LoVo (cell line): ENCODE results near the gene C6orf89.
"Not testable (repeated sequence)": the region's sequence is repeated elsewhere in the genome, so short reads cannot be mapped to it uniquely, and the experiment has no call there.

Source experiments
- DNase-seq: peaks from one replicate; pipeline ENCODE4 v3.0.0-alpha.2; 2016; ENCODE audit warnings: low spot score

Gene C6orf89

GRCh38 chr6:36888115-36888643, 2.4 kb downstream of the C6orf89 start:
- no peak for DNase-seq

DNA sequence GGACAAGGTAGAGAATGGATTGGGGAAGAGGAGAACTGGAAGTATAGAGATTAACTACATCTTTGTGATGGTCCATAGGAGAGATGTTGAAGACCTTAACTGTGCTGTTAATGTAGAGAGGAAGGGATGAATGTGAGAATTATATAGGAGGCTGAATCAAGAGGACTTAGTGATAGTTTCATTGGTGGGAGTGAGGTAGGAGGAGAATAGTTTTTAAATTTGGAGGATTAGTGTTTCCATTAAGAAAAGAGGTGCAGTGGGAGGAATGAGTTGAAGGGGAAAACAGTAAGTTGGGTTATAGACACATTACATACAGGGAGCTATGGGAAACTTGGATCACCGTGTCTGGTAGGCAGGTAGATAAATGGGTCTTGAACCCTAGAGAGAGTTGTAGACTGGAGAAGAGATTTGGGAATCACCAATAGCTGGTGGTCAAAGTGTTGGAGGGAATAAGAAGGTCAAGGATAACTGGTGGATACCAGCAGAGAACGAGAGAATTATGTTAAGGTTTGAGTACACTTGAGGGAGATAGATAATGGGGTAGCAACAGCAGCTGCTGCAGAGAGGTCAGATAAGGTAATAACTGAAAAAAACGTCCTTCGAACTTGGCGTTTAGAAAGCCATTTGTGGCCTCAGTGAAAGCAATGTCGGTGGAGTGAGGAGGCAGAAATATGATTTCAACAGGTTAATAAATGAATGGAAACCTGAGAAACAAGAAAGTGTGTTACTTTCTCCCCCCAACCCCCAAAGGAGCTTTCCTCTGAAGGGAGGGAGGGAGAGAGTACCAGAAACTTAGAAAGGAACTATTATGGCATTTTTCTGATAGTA, 3.1 kb downstream of the C6orf89 start:
- DNase-seq = no peak

DNA sequence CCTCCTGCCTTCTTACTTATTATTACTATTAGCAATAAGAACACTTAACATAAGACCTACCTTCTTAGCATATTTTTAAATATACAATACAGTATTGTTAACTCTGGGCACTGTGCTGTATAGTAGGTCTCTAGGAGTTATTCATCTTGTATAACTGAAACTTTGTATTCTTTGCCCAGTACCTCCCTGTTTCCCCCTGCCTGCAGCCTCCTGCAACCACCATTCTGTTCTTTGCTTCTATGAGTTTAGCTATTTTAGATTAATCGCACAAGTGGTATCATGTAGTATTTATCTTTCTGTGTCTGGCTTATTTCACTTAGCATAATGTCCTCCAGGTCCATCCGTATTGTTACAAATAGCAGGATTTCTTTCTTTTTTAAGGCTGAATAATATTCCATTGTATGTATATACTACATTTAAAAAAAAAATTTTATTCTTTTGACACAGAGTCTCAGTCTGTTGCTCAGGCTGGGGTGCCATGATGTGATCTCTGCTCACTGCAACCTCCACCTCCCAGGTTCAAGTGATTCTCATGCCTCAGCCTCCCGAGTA, 4.4 kb downstream of the C6orf89 start:
- no peak for DNase-seq

DNA sequence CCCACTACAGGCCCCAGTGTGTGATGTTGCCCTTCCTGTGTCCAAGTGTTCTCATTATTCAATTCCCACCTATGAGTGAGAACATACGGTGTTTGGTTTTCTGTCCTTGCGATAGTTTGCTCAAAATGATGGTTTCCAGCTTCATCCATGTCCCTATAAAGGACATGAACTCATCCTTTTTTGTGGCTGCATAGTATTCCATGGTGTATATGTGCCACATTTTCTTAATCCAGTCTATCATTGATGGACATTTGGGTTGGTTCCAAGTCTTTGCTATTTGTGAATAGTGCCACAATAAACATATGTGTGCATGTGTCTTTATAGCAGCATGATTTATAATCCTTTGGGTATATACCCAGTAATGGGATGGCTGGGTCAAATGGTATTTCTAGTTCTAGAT, 5.4 kb downstream of the C6orf89 start:
- DNase-seq = not testable (repeated sequence)

- DNase-seq = no peak
These were observed 8.5 kb downstream of the C6orf89 start for GRCh38 chr6:36893976-36894932.

DNA sequence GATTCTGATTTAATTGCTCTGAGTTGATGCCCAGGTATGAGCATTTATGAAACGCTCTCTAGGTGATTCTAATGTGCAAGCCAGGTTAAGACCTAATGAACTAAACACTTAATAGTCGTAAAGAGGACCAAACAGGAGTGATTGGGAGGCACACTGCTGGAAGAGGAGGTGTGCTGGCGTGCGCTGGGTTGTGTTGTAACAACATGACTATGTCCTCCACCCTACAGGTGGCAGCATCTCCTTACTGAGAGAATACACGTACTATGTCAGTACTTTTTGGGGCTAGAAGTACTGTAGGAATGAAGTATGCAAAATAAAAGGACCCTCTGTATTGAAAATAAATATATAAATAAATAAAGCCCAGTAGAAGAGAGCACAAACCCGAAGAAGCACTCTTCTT, 11.9 kb downstream of the C6orf89 start:
- no peak for DNase-seq

GRCh38 chr6:36904114-36904513, 18.4 kb downstream of the C6orf89 start:
- DNase-seq = no peak

DNA sequence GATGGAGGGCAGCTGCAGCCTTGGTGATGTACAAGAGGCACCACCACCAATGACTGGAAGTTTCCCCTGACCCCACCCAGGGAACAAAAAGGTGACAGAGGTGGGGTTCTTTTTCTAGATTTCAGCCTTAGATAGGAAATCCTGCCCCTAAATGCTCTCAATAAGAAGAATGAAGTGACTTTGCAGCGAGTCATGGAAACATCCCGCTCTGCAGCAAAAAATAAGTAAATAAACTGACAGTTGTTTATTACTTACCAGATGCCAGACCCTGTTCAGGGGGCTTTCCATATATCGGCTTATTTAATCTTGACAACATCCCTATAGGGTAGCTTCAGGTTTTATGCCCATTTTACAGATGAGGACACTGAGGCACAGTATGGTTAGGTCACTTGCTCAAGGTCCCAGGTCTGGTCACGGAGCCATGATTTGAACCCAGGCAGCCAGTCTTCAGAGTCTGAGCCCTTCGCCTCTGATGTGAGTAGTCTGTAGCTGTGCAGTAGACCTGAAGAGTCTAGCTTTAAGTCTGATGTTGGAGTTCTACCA, 19.2 kb downstream of the C6orf89 start:
- no peak for DNase-seq

GRCh38 chr6:36906539-36907325, 21.0 kb downstream of the C6orf89 start:
- DNase-seq = no peak

GRCh38 chr6:36907781-36908180, 22.0 kb downstream of the C6orf89 start:
- no peak for DNase-seq

- no peak for DNase-seq
These were observed 23.0 kb downstream of the C6orf89 start for GRCh38 chr6:36908747-36909146.

GRCh38 chr6:36912030-36912454, 26.3 kb downstream of the C6orf89 start:
- no peak for DNase-seq

GRCh38 chr6:36912586-36912985, 26.8 kb downstream of the C6orf89 start:
- DNase-seq = peak; percentile 29

DNA sequence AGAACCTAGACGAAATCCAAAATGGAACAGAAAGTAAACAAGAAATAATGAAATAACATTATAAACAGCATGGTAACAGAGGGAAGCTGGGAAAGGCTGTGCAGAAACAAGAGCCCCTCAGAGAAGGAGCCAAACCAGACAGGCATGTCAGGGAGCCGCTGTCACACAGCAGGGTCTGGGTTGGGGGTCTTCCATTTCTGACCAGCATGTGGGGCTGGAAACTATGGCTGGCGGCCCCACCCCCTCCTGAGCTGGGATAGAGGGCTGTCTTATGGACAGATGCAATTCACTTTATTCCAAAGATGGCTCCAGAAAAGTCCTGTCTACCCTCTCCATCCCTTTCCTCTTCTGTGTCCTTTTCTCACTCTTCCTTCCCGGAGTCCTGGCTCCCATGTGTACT, 27.3 kb downstream of the C6orf89 start:
- no peak for DNase-seq

- peak; percentile 78 for DNase-seq
These were observed 28.6 kb downstream of the C6orf89 start for GRCh38 chr6:36914227-36914794.

- DNase-seq = no peak
These were observed 29.8 kb downstream of the C6orf89 start for GRCh38 chr6:36915599-36915998.

GRCh38 chr6:36916126-36916525, 30.4 kb downstream of the C6orf89 start:
- no peak for DNase-seq

GRCh38 chr6:36917541-36918193, 31.9 kb downstream of the C6orf89 start:
- DNase-seq = no peak

DNA sequence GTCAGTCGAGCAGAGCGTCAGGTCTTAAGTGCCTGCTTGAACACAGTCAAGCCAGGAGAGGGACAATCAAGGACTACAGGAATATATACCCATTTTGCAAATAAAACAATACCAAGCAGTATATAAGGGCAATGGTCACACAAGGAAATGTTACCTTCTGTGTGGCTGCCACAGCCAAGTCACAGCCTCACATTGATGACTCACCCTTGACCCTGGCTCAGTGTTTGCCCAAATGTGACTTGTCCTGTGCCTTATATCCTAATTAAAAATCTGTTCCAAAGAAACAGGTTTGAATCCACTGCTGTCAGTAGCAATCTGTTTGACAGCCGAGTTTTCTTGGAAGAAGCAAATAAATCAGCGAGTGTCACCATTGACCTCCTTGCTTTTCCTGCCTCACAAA, 34.3 kb downstream of the C6orf89 start:
- no peak for DNase-seq

DNA sequence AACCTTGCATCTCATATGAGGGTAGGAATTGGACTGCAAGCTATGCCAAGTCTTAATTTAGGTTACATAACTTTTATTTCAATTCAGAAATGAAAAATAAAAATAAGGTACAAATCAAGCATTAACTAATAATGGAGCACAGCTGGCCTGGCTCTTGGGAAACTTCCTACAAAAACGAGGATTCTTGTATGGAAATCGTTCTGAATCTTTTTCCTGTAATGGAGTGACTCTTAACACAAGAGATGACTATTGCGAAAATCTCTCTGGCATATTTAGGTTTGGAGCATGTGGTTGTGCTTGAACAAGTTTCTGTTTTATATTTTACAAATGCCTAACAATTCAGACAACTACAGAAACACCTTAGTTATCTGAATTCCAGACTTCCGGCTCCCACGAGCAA, 34.8 kb downstream of the C6orf89 start:
- DNase-seq = no peak
